ENCODE data around the gene CNTF. TPM values are rescaled to one million over a fixed set of nuclear protein-coding genes. Genes with fewer than 3 reads are reported as not detected.
A peak's percentile ranks its signal among the peaks of the same experiment; 100 is the strongest.

Gene CNTF
- total RNA-seq, 1 experiment from 2014 or later: 3.0 TPM

DNA sequence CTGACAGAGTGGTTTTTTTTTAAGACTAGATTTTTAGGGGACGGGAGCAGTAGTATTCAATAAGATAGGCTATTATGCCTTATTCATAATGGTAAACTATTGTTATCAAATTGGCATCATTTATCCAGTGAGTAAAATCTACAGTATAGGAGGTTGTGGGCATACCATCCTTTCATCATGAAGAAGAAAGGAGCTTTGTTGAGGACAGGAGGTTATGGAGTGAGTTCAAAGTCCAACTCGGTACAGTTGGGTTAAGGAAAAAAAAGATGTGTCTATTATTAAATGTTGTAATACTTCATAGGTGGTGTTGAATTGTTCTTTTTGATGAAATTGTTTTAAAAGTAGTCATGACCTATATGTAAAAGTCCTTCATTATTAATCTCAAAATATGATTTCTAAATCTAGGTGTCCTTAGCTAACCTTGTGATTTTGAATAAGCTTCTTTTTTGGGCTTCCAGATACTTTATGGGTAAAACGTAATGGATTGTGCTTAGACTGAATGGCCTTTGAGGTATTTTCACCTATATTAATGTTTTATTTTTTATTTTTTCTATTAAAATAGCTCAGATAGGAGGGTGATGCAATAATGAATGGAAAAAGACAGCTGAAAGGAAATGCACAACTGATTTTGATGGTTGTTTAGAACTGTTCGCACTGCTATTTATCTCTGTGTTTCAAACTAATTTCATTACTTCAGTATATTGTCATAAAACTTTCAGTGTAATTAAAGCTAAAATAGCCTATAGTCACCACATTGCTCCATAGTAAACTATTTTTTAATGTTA lies 15.3 kb upstream of the CNTF start:
- DNase-seq (ENCODE audit: low read depth): no peak

DNA sequence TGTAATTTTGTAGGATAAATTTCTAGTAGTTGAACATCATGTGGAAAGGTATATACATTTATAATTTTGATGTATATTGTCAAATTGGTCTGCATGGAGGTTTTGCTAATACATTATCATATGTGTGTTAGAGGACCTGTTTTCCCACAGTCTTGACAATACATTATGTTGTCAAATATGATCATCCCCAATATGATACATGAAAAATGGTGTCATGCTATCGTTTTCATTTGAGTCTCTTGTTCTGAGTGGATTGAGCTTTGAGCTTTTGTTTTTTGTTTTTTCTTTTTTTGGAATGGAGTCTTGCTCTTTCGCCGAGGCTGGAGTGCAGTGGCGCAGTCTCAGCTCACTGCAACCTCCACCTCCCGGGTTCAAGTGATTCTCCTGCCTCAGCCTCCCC lies 14.1 kb upstream of the CNTF start:
- no peak for DNase-seq (ENCODE audit: low read depth)

DNA sequence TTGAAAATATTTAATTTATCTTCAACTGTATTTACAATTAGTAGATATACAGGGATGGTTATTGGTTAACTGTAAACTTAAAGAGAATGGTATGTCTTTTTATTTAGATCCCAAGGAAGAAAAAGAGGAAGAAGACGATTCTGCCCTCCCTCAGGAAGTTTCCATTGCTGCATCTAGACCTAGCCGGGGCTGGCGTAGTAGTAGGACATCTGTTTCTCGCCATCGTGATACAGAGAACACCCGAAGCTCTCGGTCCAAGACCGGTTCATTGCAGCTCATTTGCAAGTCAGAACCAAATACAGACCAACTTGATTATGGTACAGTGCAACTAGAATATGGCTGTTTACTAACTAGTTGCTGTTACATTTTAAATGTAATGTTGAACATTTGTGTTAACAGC lies 12.7 kb upstream of the CNTF start:
- no peak for DNase-seq (ENCODE audit: low read depth)

GRCh38 chr11:58613228-58613627 lies 9.2 kb upstream of the CNTF start:
- DNase-seq (ENCODE audit: low read depth): no peak

- DNase-seq (ENCODE audit: low read depth): no peak
Observed at GRCh38 chr11:58615559-58615958, 6.9 kb upstream of the CNTF start.

DNA sequence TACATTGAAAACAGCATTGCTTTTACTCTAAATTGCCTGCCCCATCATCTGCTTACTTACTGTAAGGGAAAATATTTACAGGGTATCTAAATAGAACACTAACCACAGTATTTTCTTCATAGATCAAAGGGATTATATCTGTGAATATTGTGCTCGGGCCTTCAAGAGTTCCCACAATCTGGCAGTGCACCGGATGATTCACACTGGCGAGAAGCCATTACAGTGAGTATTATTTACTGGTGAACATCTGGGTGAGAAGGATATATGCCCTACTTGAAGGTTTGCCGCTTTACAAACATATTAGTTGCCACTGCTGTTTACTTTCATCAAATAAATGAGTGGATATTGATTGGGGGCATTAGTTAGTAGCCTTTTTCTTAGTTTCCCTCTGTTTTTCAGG lies 5.9 kb upstream of the CNTF start:
- DNase-seq (ENCODE audit: low read depth): peak; percentile 95

DNA sequence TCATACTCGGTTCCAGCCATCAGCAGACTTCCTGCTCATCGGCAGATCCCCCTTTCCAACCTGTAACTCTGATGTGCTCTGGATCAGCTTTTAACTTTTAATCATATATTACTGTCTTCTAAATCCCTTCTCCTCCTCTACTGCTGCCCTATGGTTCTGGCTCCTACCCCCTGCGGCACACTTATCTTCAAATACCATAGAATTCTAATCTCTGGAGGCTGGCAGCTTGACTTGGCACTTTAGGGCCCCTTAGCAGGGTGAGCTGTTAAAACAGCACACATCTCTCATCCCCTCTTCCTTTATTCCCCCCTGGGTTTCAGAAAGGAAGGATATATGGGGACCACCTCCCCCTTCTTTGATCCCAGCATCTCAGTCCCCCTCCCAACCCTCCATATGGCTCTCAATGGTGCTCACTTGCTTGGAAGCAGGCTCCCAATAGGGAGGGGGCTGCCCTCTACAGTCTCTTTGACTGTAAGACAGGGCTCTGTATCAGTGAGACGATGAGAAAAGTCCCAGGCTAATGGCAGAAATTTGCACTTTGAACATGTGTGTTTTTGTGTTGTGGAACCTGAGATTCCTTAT lies 4.4 kb upstream of the CNTF start:
- no peak for DNase-seq (ENCODE audit: low read depth)

DNA sequence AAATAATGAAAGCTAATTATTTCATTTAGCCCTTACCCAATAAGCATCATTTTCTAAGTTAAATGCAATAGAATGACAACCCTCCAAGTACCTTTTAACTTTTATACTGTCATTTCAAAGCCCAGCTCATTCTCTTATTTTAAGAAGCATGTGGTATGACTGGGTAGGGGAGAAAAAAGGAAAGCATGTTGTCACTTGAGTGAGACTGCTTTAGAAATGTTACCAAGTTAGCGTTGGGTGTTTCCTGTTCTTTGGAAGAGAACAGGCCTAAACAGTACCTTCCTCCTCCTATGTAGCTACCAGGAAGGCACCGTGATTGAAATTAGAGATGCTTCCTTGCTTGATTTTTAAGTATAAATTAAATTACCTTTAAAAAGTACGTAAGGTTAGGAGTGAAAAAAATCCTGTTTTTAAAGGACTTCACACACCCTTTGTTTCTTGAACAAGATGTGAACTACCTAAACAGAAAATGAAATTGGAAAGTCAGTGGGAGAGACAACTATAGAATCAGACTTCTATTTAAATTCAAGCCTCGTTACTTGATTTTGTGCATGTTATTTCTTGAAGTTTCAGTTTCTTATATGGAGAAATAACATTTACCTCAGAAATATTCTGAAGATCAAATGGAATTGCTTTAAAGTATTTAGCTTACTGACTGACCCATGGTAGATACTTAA lies 741 bp upstream of the CNTF start:
- DNase-seq (ENCODE audit: low read depth): no peak

- no peak for DNase-seq (ENCODE audit: low read depth)
Observed at GRCh38 chr11:58625086-58625485, 2.6 kb downstream of the CNTF start.

DNA sequence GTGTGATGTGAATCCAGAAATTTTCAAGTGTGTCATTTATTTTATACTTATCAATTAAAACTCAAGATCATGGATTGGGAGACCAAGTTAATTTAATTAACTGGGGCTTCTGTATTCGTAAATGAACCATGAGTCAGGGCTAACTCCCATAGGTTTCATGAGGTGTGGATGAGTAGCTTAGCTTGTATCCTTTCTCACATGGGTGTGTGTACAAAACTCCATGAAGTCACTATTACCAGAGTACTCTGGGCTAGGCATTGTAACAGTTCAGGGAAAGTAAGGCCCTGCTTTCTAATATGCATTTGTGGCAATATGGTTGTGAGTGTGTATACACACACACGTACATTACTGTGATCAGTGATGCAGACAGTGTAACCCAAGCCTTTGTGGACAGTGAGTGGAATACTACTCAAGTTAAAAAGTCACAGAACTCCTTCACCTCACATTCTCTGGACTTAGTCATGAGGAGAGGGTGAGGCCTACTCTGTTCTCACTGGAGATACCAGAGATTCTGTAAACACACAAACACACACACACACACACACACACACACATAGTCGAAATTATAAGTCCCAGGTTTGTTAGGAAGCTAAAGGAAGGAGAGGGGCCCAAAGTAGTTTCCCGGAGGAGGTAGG lies 3.5 kb downstream of the CNTF start:
- no peak for DNase-seq (ENCODE audit: low read depth)

GRCh38 chr11:58626934-58627483 lies 4.5 kb downstream of the CNTF start:
- DNase-seq (ENCODE audit: low read depth): no peak

DNA sequence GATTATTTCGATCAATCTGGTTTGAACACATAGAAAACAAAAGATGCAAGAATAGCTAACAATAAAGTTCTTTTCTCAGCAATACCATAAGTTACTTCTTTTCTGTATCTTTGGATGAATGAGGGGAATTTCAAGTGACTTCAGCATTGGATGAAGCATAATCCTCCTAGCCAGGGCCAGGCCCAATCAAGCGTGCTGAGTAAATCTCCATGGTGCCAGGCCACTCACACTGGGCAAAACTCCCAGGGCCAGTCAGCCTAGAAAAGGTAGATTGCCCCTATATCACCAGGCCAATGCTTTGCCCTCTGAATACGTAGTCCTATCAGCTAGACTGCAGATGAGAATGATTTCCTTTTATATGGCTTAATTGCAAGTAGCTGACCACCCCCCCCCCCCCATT lies 6.0 kb downstream of the CNTF start:
- peak; percentile 34 for DNase-seq (ENCODE audit: low read depth)

- peak; percentile 59 for DNase-seq (ENCODE audit: low read depth)
Observed at GRCh38 chr11:58629857-58630256, 7.4 kb downstream of the CNTF start.

- DNase-seq (ENCODE audit: low read depth): no peak
Observed at GRCh38 chr11:58631378-58631777, 8.9 kb downstream of the CNTF start.

DNA sequence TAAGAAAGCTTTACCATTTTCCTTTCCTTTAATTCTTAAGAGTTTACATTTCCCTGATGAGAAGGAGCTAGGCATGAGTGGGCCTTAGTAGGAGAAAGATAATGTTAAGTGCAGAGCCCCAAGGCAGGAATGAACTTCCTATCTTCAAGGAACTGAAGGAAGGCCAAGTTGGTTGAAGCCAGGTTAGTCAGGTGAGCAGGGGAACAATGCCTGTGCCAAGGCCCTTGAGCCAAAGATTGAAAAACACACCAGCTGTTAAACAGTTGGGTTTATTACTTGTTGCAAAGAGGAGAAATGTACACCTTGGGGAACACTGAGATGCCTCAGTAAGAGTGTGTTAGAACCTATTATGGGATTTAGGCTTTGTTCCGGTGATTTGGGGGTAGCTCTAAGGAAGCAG lies 10.0 kb downstream of the CNTF start:
- DNase-seq (ENCODE audit: low read depth): no peak

GRCh38 chr11:58636587-58636986 lies 14.1 kb downstream of the CNTF start:
- DNase-seq (ENCODE audit: low read depth): no peak

- no peak for DNase-seq (ENCODE audit: low read depth)
Observed at GRCh38 chr11:58637371-58637770, 14.9 kb downstream of the CNTF start.

- no peak for DNase-seq (ENCODE audit: low read depth)
Observed at GRCh38 chr11:58639103-58639502, 16.6 kb downstream of the CNTF start.

GRCh38 chr11:58639669-58640068 lies 17.2 kb downstream of the CNTF start:
- no peak for DNase-seq (ENCODE audit: low read depth)

DNA sequence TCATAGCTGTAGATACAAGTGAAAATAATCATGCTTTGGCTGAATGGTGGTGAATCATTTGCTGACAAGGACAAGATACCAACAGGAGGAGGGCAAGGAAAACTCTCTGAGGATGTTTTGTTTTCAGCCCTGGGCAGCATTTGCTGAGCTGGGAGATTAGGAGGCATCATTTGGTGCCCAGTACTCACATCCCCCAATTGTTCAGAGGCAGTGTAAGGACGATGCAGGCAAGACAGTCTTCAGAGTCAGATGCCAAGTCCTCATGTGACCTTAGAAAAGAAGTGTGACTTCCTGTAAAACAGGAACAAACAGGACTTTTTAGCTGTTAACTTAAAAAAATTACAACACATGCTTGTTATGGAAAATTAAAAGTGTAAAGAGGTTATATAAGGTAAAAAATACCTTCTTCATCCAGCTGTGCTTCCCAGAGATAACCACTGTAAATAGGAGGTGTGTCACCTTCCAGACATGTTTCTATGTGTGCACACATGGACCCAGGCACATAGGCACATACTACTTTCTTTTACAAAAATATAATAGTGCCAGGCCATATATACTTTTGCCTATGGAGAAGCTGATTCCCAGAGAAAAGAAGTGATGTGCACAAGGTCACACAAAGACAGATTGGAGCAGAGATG lies 18.0 kb downstream of the CNTF start:
- DNase-seq (ENCODE audit: low read depth): no peak

DNA sequence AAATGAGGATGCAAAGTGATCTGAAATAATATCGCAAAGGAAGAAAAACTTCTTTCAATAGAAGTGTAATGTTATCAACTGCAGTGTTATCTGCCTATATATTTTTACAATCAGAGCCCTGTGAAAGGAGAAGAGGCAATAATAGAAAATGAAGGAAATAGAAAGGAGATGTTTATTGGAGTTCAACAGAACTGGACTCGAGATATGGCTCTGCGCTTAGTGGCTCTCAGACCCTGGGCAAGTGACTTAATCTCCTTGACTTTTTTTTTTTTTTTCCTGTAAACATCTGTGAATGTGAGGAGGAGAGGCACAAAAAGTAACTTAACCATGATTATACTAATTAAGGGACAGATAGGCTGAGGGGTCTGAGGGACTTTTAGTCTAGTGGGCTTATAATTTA lies 18.9 kb downstream of the CNTF start:
- DNase-seq (ENCODE audit: low read depth): no peak
